HFFc6 (cell line): ENCODE measurements around the gene FLYWCH2. TPM values are rescaled to one million over a fixed set of nuclear protein-coding genes. Genes with fewer than 3 reads are reported as not detected.

Experiments
- DNase-seq: peaks from one replicate; pipeline ENCODE4 v3.0.0-alpha.2; 2018
- H3K27ac Mint-ChIP-seq: 2 replicates; pipeline ENCODE4 v1.8.0; 2020; ENCODE audit warnings: mild to moderate bottlenecking, mixed read lengths
- H3K27me3 Mint-ChIP-seq: 2 replicates; pipeline ENCODE4 v1.8.0; 2021; ENCODE audit warnings: mild to moderate bottlenecking, moderate library complexity, mixed read lengths; ENCODE audit not compliant: insufficient read depth
- H3K36me3 Mint-ChIP-seq: 2 replicates; pipeline ENCODE4 v1.8.0; 2021; ENCODE audit warnings: low read depth, mixed read lengths
- H3K4me1 Mint-ChIP-seq: 2 replicates; pipeline ENCODE4 v1.8.0; 2020; ENCODE audit warnings: low read depth, mixed read lengths
- H3K4me3 Mint-ChIP-seq: 2 replicates; pipeline ENCODE4 v1.8.0; 2020; ENCODE audit warnings: mild to moderate bottlenecking, moderate library complexity, mixed read lengths
- H3K9me3 Mint-ChIP-seq: 2 replicates; pipeline ENCODE4 v1.8.0; 2020; ENCODE audit warnings: mild to moderate bottlenecking, mixed read lengths
- total RNA-seq, 6 experiments: library from RNA; stranded (reverse); fragmentation: NEBNext Ultra II Directional; extraction: Animal tissue kit (Norgen Biotek cat#: 25700); gene quantifications; 2 replicates in 1 of 6; 3 replicates in 5 of 6; pipeline ENCODE4 v1.2.3, GENCODE V29; 2021
- TF ChIP-seq, protein P1 (sequence below): fragments of 200-600 bp; sonication (generic); IDR thresholded peaks from 2 replicates; pipeline ENCODE4 v1.5.0; 2021; ENCODE audit warnings: antibody characterized with exemption, mild to moderate bottlenecking

Gene FLYWCH2
- total RNA-seq, 6 experiments from 2014 or later = 24.5 to 29.3 (median 26.1) TPM

DNA sequence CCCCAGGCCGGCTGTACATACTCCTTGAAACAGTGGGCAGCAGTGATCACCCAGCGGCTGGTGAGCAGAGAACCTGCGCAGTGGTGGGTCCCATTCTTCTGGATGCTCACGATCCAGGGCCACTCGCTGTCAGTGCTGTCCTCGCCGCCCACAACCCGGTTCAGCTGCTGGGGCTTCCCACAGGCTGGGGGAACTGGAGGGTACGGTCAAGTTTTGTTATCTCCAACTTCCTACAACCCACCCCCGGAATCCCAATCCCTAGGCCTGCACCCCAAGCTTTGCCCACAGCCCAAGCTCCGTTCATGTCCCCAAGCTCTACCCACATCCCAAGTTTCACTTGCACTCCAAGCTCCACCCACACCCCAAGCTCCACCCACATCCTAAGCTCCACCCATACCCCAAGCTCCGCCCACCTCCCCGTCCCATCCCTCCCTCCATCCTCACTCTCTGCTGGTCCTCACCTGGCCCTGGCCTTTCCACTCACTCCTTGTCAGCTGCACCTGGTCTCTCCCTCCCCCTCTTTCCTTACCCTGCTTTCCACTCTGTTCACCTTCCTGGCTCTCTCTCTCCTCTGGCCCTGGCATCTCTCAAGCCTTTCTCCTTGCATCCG is 26.8 kb upstream of the FLYWCH2 start:
- Mint-ChIP-seq H3K36me3 (peaks cover 11% of the 10 kb centered on the region), H3K4me3 (no peak overlapping the region), H3K4me1 (peaks cover 6% of the 10 kb centered on the region), H3K9me3 (peaks cover 15% of the 10 kb centered on the region), H3K27me3 (peaks cover 3% of the 10 kb centered on the region), H3K27ac (no peak overlapping the region)
- TF ChIP-seq, protein P1, sequence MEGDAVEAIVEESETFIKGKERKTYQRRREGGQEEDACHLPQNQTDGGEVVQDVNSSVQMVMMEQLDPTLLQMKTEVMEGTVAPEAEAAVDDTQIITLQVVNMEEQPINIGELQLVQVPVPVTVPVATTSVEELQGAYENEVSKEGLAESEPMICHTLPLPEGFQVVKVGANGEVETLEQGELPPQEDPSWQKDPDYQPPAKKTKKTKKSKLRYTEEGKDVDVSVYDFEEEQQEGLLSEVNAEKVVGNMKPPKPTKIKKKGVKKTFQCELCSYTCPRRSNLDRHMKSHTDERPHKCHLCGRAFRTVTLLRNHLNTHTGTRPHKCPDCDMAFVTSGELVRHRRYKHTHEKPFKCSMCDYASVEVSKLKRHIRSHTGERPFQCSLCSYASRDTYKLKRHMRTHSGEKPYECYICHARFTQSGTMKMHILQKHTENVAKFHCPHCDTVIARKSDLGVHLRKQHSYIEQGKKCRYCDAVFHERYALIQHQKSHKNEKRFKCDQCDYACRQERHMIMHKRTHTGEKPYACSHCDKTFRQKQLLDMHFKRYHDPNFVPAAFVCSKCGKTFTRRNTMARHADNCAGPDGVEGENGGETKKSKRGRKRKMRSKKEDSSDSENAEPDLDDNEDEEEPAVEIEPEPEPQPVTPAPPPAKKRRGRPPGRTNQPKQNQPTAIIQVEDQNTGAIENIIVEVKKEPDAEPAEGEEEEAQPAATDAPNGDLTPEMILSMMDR = no peak
- no peak for DNase-seq

DNA sequence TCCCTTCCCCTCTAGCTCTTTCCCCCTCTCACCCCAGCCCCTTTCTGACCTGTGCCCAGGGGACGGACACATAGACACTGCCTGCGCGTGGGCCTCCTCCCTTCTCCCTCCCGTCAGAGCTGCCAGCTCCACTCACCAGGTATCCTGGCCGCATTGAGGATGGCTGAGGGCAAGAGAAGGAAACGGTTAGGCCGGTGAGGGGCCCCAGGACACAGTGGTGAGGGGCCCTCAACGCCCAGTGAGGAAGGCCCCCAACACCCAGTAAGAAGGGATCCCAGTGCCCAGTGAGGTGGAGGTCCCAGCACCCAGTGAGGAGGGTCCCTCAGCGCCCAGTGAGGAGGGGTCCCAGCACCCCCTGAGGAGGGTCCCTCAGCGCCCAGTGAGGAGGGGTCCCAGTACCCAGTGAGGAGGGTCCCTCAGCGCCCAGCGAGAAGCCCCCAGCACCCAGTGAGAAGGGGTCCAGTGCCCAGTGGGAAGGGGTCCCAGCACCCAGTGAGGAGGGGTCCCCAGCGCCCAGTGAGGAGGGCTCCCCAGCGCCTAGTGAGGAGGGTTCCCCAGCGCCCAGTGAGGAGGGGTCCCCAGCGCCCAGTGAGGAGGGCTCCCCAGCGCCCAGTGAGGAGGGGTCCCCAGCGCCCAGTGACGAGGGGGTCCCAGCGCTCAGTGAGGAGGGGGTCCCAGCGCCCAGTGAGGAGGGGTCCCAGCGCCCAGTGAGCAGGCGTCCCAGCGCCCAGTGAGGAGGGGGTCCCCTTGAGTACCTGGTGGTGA is 26.1 kb upstream of the FLYWCH2 start:
- Mint-ChIP-seq H3K27me3 (peaks cover 3% of the 10 kb centered on the region), H3K4me3 (no peak overlapping the region), H3K27ac (no peak overlapping the region), H3K4me1 (peaks cover 6% of the 10 kb centered on the region), H3K36me3 (peaks cover 15% of the 10 kb centered on the region), H3K9me3 (peaks cover 19% of the 10 kb centered on the region)
- DNase-seq = no peak
- TF ChIP-seq, protein P1 = no peak

DNA sequence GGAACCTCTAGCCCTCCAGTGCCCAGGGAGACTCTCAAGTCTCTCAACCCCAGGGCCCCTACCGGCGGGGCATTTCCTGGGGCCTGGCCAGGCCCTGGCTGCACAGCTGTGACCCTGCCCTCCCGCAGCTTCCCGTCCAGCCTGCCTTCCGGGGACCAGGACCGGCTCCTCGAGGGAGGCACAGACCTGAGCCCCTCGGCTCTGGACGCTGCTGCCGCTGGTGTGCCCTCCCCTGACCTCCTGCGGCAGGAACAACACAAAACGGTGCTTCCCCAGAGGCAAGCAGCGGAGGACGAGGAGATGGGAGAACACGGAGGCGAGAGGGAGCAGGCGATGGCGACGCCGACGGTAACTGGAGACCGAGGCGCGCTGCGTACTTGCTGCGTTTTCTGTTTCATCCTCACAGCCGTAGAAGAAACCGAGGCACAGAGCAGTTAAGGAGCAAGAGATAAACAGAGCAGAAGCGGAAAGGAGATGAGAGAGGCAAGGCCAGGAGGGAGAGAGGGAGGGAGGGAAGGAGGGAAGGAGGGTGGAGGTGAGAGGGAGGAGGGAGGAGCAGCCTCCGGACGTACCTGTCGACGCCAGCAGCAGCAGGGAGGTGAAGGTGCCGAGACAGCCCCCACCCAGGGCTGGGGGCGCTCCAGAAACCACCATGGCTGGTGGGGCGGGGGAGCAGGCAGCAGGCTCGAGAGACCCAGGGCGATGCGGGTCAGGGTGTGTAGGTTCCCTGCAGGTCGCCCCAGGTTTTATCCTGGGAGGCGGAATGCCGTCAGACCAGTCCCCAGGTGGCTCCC is 25.4 kb upstream of the FLYWCH2 start, which contains the start of gene PRSS22:
Gene PRSS22, minus strand, starts transcription at position 720 of the 794 bp plus-strand sequence. Its CDS starts 66 bp downstream, at position 654.
- DNase-seq = no peak
- Mint-ChIP-seq H3K4me1 (peaks cover 6% of the 10 kb centered on the region), H3K4me3 (peak within 1 kb of the TSS; percentile 74), H3K9me3 (peaks cover 19% of the 10 kb centered on the region), H3K27ac (no peak within 1 kb of the TSS), H3K36me3 (peaks cover 15% of the 10 kb centered on the region), H3K27me3 (peaks cover 3% of the 10 kb centered on the region)
- TF ChIP-seq, protein P1 = no peak

DNA sequence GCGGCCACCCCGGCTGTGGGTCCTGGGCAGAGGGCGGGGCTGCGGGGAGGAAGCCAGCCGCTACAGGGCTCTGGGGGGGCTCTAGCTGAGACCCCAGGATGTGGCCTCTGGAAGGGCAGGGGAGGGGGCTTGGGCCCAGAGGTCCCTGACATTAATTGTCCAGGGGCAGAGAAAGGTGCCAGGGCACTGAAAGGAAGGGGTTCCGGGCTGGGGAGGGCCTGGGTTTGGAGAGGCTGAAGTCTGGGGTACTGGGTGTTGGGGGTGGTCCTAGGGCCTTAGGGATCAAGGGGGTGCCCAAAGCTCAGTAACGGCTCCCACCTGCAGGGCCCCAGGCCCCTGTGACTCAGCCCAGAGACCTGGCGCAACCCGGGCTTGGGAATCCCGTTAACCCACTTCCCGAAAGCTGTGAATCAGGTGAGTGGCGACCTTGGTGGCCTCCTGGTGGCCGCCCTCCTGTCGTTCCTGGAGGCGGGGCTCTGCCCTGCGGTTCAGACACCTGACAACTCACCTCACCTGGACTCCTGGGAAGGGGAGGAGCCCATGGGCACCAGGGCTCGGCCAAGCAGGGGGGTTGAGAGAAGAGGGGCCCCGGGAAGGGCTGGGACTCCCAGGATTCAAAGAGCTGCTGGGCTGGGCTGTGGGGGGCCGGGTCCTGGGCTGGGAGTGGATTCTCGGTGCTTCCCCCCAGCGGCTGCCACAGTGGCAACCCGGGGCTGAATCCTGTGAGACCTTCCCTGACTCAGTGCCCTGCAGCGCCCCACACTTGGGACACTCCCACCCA is 24.6 kb upstream of the FLYWCH2 start:
- Mint-ChIP-seq H3K27me3 (peaks cover 3% of the 10 kb centered on the region), H3K4me1 (peaks cover 6% of the 10 kb centered on the region), H3K9me3 (peaks cover 19% of the 10 kb centered on the region), H3K4me3 (no peak overlapping the region), H3K27ac (no peak overlapping the region), H3K36me3 (peaks cover 15% of the 10 kb centered on the region)
- DNase-seq = no peak
- TF ChIP-seq, protein P1 = no peak

DNA sequence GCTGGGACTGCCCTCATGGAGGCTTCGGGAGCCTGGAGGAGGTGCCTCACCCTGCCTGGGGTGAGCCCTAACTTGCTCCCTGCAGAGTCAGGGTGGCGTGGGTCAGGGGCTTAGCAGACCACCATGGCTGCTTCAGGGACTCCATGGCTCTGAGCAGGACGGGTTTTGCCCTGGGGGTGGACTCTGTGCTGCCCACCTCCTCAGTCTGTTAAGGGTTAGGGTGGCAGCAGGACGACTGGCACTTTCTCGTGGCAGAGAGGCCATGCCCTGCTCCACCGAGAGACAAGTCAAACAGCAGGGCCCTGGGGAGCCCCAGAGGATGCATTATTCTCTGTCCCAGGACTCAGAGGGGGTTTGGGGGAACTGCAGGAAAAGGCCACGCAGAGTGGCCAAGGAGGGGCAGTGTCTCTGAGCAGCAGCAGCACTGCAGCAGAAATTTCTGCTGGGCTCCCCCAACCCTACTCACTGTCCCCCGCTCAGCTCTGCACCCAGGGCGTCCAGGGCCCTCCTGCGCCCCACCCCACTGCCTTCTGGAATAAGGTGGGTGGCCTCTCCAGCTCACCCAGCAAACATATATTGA is 23.2 kb upstream of the FLYWCH2 start:
- peaks cover 6% of the 10 kb centered on the region for H3K4me1 Mint-ChIP-seq
- DNase-seq = no peak
- H3K9me3 Mint-ChIP-seq = peaks cover 8% of the 10 kb centered on the region
- H3K4me3 Mint-ChIP-seq = no peak overlapping the region
- H3K36me3 Mint-ChIP-seq = peaks cover 6% of the 10 kb centered on the region
- no peak overlapping the region for H3K27ac Mint-ChIP-seq
- TF ChIP-seq, protein P1 = no peak
- peaks cover 3% of the 10 kb centered on the region for H3K27me3 Mint-ChIP-seq
